Fibroblast of upper back skin (primary cell): ENCODE results near the gene SCG2.

ENCODE experiments used
- DNase-seq: peaks from one replicate; pipeline ENCODE4 v3.0.0-alpha.2; 2013

Gene SCG2

GRCh38 chr2:223570784-223571183 lies 31.4 kb downstream of the SCG2 start:
- DNase-seq = no peak

- no peak for DNase-seq
Measured at GRCh38 chr2:223566396-223566795, 35.8 kb downstream of the SCG2 start.

GRCh38 chr2:223563462-223563861 lies 38.7 kb downstream of the SCG2 start:
- peak; percentile 66 for DNase-seq

- no peak for DNase-seq
Measured at GRCh38 chr2:223562078-223562477, 40.1 kb downstream of the SCG2 start.

GRCh38 chr2:223560749-223561435 lies 41.3 kb downstream of the SCG2 start:
- no peak for DNase-seq

GRCh38 chr2:223558970-223559369 lies 43.2 kb downstream of the SCG2 start:
- no peak for DNase-seq

- DNase-seq = no peak
Measured at GRCh38 chr2:223554923-223555322, 47.2 kb downstream of the SCG2 start.

GRCh38 chr2:223549215-223549614 lies 52.9 kb downstream of the SCG2 start:
- peak; percentile 98 for DNase-seq

- no peak for DNase-seq
Measured at GRCh38 chr2:223548194-223548593, 54.0 kb downstream of the SCG2 start.
